H1 (cell line): ENCODE results near the gene MAP4. TPM values are rescaled to one million over a fixed set of nuclear protein-coding genes. Genes with fewer than 3 reads are reported as not detected.
A peak's percentile ranks its signal among the peaks of the same experiment; 100 is the strongest.

ENCODE experiments used
- CTCF ChIA-PET: fragments of 300-600 bp; sonication (Branson Sonifier 250); formaldehyde crosslinking; loops from one replicate; lab custom pipeline; 2021; ENCODE audit not compliant: partially characterized antibody; lab: Charles Lee
- POLR2A ChIA-PET: fragments of 300-600 bp; sonication (Branson Sonifier 250); formaldehyde crosslinking; loops from one replicate; lab custom pipeline; 2021; ENCODE audit warnings: inconsistent platforms; ENCODE audit not compliant: partially characterized antibody; lab: Charles Lee
- DNase-seq, 2 experiments: peaks; one replicate each; pipeline versions ENCODE4 v3.0.0 to v3.0.0-alpha.2; 2010 to 2022; ENCODE audit warnings: low spot score in 2 of 2, low read depth in 1 of 2, mixed read lengths in 1 of 2
- FAIRE-seq: peaks from 2 replicates; lab custom pipeline; 2011; peaks lifted over from hg19 to GRCh38; lab: Jason Lieb, UNC
- H2AFZ ChIP-seq: 2 replicates; pipeline ENCODE4 v1.8.1; 2012; ENCODE audit warnings: low read length, inconsistent platforms
- H2AK5ac ChIP-seq: 2 replicates; pipeline ENCODE4 v1.6.1; 2013; ENCODE audit warnings: low read depth, low read length
- H2BK120ac ChIP-seq: replicated peaks from 2 replicates; pipeline ENCODE3; 2013; ENCODE audit warnings: low read depth, low read length, inconsistent platforms
- H2BK12ac ChIP-seq: 2 replicates; pipeline ENCODE4 v1.6.1; 2013; ENCODE audit warnings: low read depth, low read length
- H2BK15ac ChIP-seq: 2 replicates; pipeline ENCODE4 v1.6.1; 2013; ENCODE audit warnings: low read length
- H2BK20ac ChIP-seq: 2 replicates; pipeline ENCODE4 v1.6.1; 2013; ENCODE audit warnings: low read length
- H2BK5ac ChIP-seq: 2 replicates; pipeline ENCODE4 v1.6.1; 2013; ENCODE audit warnings: low read depth, low read length
- H3K14ac ChIP-seq: 2 replicates; pipeline ENCODE4 v1.6.1; 2013; ENCODE audit warnings: inconsistent platforms; ENCODE audit not compliant: insufficient read length
- H3K18ac ChIP-seq: 2 replicates; pipeline ENCODE4 v1.6.1; 2013; ENCODE audit warnings: low read length; ENCODE audit errors: extremely low read depth
- H3K23ac ChIP-seq: 2 replicates; pipeline ENCODE4 v1.6.1; 2013; ENCODE audit warnings: inconsistent platforms; ENCODE audit not compliant: insufficient read length
- H3K23me2 ChIP-seq: 2 replicates; pipeline ENCODE4 v1.6.1; 2013; ENCODE audit warnings: low read depth, low read length
- H3K27ac ChIP-seq: 2 replicates; pipeline ENCODE4 v1.6.1; 2011; ENCODE audit warnings: low read depth, low read length, inconsistent platforms
- H3K27me3 ChIP-seq, 4 experiments: replicated peaks in 1 of 4; 1 replicate in 1 of 4; 2 replicates in 3 of 4; pipeline versions ENCODE4 v1.6.1 to v1.8.1; 2011 to 2013; ENCODE audit warnings: low read length in 3 of 4, mild to moderate bottlenecking in 3 of 4, inconsistent platforms in 2 of 4, mixed read lengths in 2 of 4, moderate library complexity in 1 of 4; ENCODE audit not compliant: control insufficient read depth in 3 of 4, insufficient read depth in 3 of 4; ENCODE audit errors: extremely low read depth in 1 of 4
- H3K36me3 ChIP-seq, 4 experiments: 2 replicates each; pipeline versions ENCODE4 v1.6.1 to v1.8.1; 2011 to 2013; ENCODE audit warnings: mild to moderate bottlenecking in 4 of 4, low read length in 3 of 4, moderate library complexity in 2 of 4, control low read depth in 1 of 4, inconsistent platforms in 1 of 4; ENCODE audit not compliant: insufficient read depth in 4 of 4, control insufficient read depth in 2 of 4
- H3K4ac ChIP-seq: replicated peaks from 2 replicates; pipeline ENCODE3; 2013; ENCODE audit warnings: low read length, low read depth, mixed read lengths, inconsistent platforms; ENCODE audit not compliant: insufficient read length
- H3K4me1 ChIP-seq, 4 experiments: replicated peaks in 1 of 4; 1 replicate in 1 of 4; 2 replicates in 3 of 4; pipeline versions ENCODE4 v1.6.1 to v1.8.1; 2011 to 2013; ENCODE audit warnings: low read length in 3 of 4, inconsistent platforms in 2 of 4, mixed read lengths in 1 of 4; ENCODE audit not compliant: insufficient read depth in 4 of 4, control insufficient read depth in 3 of 4
- H3K4me2 ChIP-seq, 2 experiments: 2 replicates each; pipeline versions ENCODE4 v1.6.1 to v1.8.1; 2011 to 2013; ENCODE audit warnings: low read depth in 2 of 2, low read length in 2 of 2, control low read depth in 1 of 2, inconsistent platforms in 1 of 2, mild to moderate bottlenecking in 1 of 2; ENCODE audit not compliant: insufficient read depth in 1 of 2
- H3K4me3 ChIP-seq, 4 experiments: fragments of 200-600, 300-600 bp in 1 of 4; sonication (generic), shearing (Covaris generic), sonication (Bioruptor Twin) in 1 of 4; 2 replicates each; pipeline versions ENCODE4 v1.5.1 to v1.8.1; 2011 to 2016; ENCODE audit warnings: low read length in 4 of 4, low read depth in 3 of 4, control low read depth in 2 of 4, inconsistent platforms in 2 of 4, mild to moderate bottlenecking in 2 of 4, mixed read lengths in 1 of 4, moderate library complexity in 1 of 4; ENCODE audit not compliant: insufficient read depth in 2 of 4; ENCODE audit errors: extremely low read depth in 1 of 4
- H3K56ac ChIP-seq: replicated peaks from 2 replicates; pipeline ENCODE3; 2013; ENCODE audit warnings: low read depth, mild to moderate bottlenecking, mixed read lengths, low read length, inconsistent platforms; ENCODE audit not compliant: insufficient read length
- H3K79me1 ChIP-seq: 2 replicates; pipeline ENCODE4 v1.6.1; 2013; ENCODE audit warnings: low read depth, low read length, control low read depth
- H3K79me2 ChIP-seq, 2 experiments: 2 replicates each; pipeline versions ENCODE4 v1.6.1 to v1.8.1; 2012 to 2013; ENCODE audit warnings: low read length in 2 of 2, mild to moderate bottlenecking in 2 of 2, inconsistent platforms in 1 of 2; ENCODE audit not compliant: insufficient read depth in 2 of 2, control insufficient read depth in 1 of 2
- H3K9ac ChIP-seq, 4 experiments: replicated peaks in 1 of 4; 1 replicate in 1 of 4; 2 replicates in 3 of 4; pipeline versions ENCODE4 v1.6.1 to v1.8.1; 2011 to 2013; ENCODE audit warnings: low read depth in 3 of 4, low read length in 3 of 4, control low read depth in 2 of 4, mild to moderate bottlenecking in 2 of 4, moderate library complexity in 2 of 4, inconsistent platforms in 1 of 4; ENCODE audit errors: extremely low read depth in 1 of 4
- H3K9me3 ChIP-seq, 2 experiments: 2 replicates each; pipeline versions ENCODE4 v1.6.1 to v1.8.1; 2012 to 2013; ENCODE audit warnings: mild to moderate bottlenecking in 2 of 2, moderate library complexity in 2 of 2, control low read depth in 1 of 2, inconsistent platforms in 1 of 2, low read depth in 1 of 2, low read length in 1 of 2, mixed read lengths in 1 of 2; ENCODE audit not compliant: insufficient read depth in 2 of 2
- H4K20me1 ChIP-seq, 2 experiments: replicated peaks in 1 of 2; 2 replicates each; pipeline versions ENCODE3 to v1.8.1; 2011 to 2013; ENCODE audit warnings: inconsistent platforms in 2 of 2, low read length in 2 of 2, mild to moderate bottlenecking in 1 of 2; ENCODE audit not compliant: insufficient read depth in 2 of 2, control insufficient read depth in 1 of 2
- H4K5ac ChIP-seq: 2 replicates; pipeline ENCODE4 v1.6.1; 2013; ENCODE audit warnings: low read length, low read depth, mixed read lengths, inconsistent platforms; ENCODE audit not compliant: insufficient read length
- H4K8ac ChIP-seq: 2 replicates; pipeline ENCODE4 v1.8.0; 2013; ENCODE audit warnings: mild to moderate bottlenecking, moderate library complexity, low read length, inconsistent platforms; ENCODE audit not compliant: insufficient read depth; ENCODE audit errors: extremely low read depth
- H4K91ac ChIP-seq: replicated peaks from 2 replicates; pipeline ENCODE3; 2013; ENCODE audit warnings: low read length, mixed read lengths, inconsistent platforms; ENCODE audit not compliant: insufficient read length
- JUND ChIP-seq: IDR thresholded peaks from 2 replicates; pipeline ENCODE4 v1.6.1; 2011; ENCODE audit warnings: mild to moderate bottlenecking, improper control_type of control experiment, low read length
- WGBS, 2 experiments: shearing (Covaris generic) in 1 of 2; methylation state at CpG; one replicate each; pipeline versions ENCODE4 v1.1.6 to v1.1.7; 2013 to 2015; ENCODE audit warnings: low lambda C conversion rate in 2 of 2, mixed read lengths in 2 of 2, inconsistent platforms in 1 of 2, low coverage in 1 of 2, missing lambda C conversion rate in 1 of 2; ENCODE audit not compliant: insufficient replicate concordance in 2 of 2, insufficient coverage in 1 of 2, insufficient read length in 1 of 2; ENCODE audit errors: extremely low coverage in 1 of 2, missing lambda C conversion rate in 1 of 2; 5-methylcytosine and 5-hydroxymethylcytosine counted together
- polyA plus RNA-seq, 7 experiments: library from polyadenylated mRNA; depleted of rRNA in 3 of 7; stranded (reverse) in 5 of 7; unstranded in 2 of 7; fragments of >200 nt in 5 of 7; fragments of 200-250 nt in 2 of 7; gene quantifications; 1 replicate in 5 of 7; 2 replicates in 1 of 7; 4 replicates in 1 of 7; pipeline versions ENCODE4 v1.2.1 to v1.2.3, GENCODE V29; 2011 to 2013; ENCODE audit warnings: missing spikeins in 2 of 7, mixed read lengths in 2 of 7
- total RNA-seq: library from RNA; stranded (reverse); fragmentation: NEBNext Ultra II Directional; extraction: Animal tissue kit (Norgen Biotek cat#: 25700); gene quantifications from 2 replicates; pipeline ENCODE4 v1.2.1, GENCODE V29; 2021
- TF ChIP-seq, protein P1 (sequence below): IDR thresholded peaks from 2 replicates; pipeline ENCODE4 v1.6.1; 2012; ENCODE audit warnings: inconsistent platforms

MAP4 gene
- total and polyA plus RNA-seq, 2 of the 8 experiments (the other 6 are each of a cell fraction or from before 2014, with no cell fraction given), result 67.0 to 179 TPM

DNA sequence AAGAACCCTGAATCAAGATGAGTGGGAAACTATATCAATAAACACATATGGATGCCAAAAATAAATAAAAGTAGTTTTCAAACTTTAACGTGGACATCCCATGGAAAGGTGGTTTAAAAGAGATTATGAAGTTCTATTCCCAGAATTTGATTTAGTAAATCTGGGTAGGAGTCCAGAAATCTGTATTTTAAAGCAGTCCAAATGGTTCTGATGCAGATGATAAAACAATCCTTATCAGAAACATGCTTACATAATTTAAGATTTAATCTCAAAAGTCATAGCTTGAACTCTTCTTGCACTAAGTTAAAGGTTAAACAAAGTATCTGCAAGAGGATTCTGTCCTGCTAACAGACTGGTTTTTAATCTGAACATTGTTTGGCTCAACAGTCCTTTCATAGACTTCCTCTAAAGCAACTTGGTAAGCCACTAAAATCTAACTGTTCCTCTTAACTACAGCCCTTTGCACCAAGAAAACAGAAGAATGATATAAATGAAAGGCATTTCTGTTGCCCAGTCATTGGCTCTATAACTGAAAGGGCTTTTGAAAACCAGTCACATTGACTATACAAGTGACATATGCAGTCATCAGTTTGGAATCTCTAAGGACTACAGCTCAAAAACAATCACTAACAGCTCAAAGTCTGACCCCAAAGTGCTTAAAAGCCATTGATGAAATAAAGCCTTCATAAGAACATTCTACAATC, 23.4 kb upstream of the MAP4 start:
- H3K14ac ChIP-seq, result no peak overlapping the region
- H2AK5ac ChIP-seq, result no peak overlapping the region
- no peak overlapping the region for H4K8ac ChIP-seq
- CTCF ChIA-PET, result interaction anchor here (0.6 to 1.0 kb wide), 5 partner anchors 107 to 242 kb away, joined by 3 to 6 read pairs (median 4); no protein-coding TSS in a partner anchor
- H3K56ac ChIP-seq, result no peak overlapping the region
- no peak overlapping the region for H4K91ac ChIP-seq
- no peak overlapping the region for H2BK15ac ChIP-seq
- H2AFZ ChIP-seq, result no peak overlapping the region
- H3K27me3 ChIP-seq, result no peaks in the 10 kb centered on the region
- no peak overlapping the region for H2BK120ac ChIP-seq
- DNase-seq, result no peak
- no peak for FAIRE-seq
- H3K4me1 ChIP-seq, result peaks cover 0 to 6% (median under 1%) of the 10 kb centered on the region in 4 experiments; a peak in 3 of 7 replicates
- no peaks in the 10 kb centered on the region for H3K9me3 ChIP-seq
- H2BK12ac ChIP-seq, result no peak overlapping the region
- H3K79me1 ChIP-seq, result no peaks in the 10 kb centered on the region; the same call in 1 of the 2 replicates
- TF ChIP-seq JUND, result peak; percentile 63; the same call in 1 of the 2 replicates
- TF ChIP-seq, protein P1, sequence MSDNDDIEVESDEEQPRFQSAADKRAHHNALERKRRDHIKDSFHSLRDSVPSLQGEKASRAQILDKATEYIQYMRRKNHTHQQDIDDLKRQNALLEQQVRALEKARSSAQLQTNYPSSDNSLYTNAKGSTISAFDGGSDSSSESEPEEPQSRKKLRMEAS, result no peak
- H4K20me1 ChIP-seq, result no peaks in the 10 kb centered on the region
- H2BK5ac ChIP-seq, result no peak overlapping the region
- H3K23ac ChIP-seq, result no peak overlapping the region
- H3K9ac ChIP-seq, result no peak overlapping the region
- no peaks in the 10 kb centered on the region for H3K23me2 ChIP-seq
- peak overlapping the region; percentile 60 for H4K5ac ChIP-seq
- H3K4ac ChIP-seq, result no peak overlapping the region
- WGBS, 2 experiments, result 54% methylated on average over 1 of the region's 1 CpG; no CpG with 5 or more reads in 1 of the 2 experiments
- no peak overlapping the region for H2BK20ac ChIP-seq
- no peak overlapping the region for H3K27ac ChIP-seq
- no peak overlapping the region; a peak in 1 of 4 replicates for H3K4me2 ChIP-seq
- H3K18ac ChIP-seq, result no peak overlapping the region
- peaks cover 0 to 69% of the 10 kb centered on the region in 2 experiments; a peak in 2 of 4 replicates for H3K79me2 ChIP-seq
- no peak overlapping the region for H3K4me3 ChIP-seq
- POLR2A ChIA-PET, result interaction anchor here (0.8 to 1.2 kb wide), 3 partner anchors 16 to 49 kb away, joined by 3 to 5 read pairs (median 3); no protein-coding TSS in a partner anchor
- no peaks in the 10 kb centered on the region for H3K36me3 ChIP-seq
